ENCODE measurements around the gene SCN3A.

The SCN3A gene

GRCh38 chr2:165203689-165204559, at the start of gene SCN3A:
SCN3A (minus strand) TSS chr2:165204050; CDS start chr2:165176394, 27,656 bp downstream.
- H3K4me3 Mint-ChIP-seq, result no peak within 1 kb of the TSS

GRCh38 chr2:165253178-165253577, 49.3 kb upstream of the SCN3A start:
- peaks cover 2% of the 10 kb centered on the region for H3K27me3 Mint-ChIP-seq (ENCODE audit: low read depth)
- no peak overlapping the region for H3K4me3 Mint-ChIP-seq
- DNase-seq (ENCODE audit: low spot score), result no peak
- no peaks in the 10 kb centered on the region for H3K4me1 Mint-ChIP-seq (ENCODE audit: low read depth)
- no peaks in the 10 kb centered on the region for H3K9me3 Mint-ChIP-seq
- no peak overlapping the region for H3K27ac Mint-ChIP-seq
- H3K36me3 Mint-ChIP-seq (ENCODE audit: low read depth), result no peaks in the 10 kb centered on the region

More at GRCh38 chr2:165203689-165204559, at the start of gene SCN3A:
- no peaks in the 10 kb centered on the region for H3K36me3 Mint-ChIP-seq (ENCODE audit: low read depth)
- no peaks in the 10 kb centered on the region for H3K9me3 Mint-ChIP-seq
- H3K27me3 Mint-ChIP-seq (ENCODE audit: low read depth), result no peaks in the 10 kb centered on the region
- no peak within 1 kb of the TSS for H3K27ac Mint-ChIP-seq
- DNase-seq (ENCODE audit: low spot score), result no peak
- H3K4me1 Mint-ChIP-seq (ENCODE audit: low read depth), result no peaks in the 10 kb centered on the region

- Mint-ChIP-seq H3K27me3 (ENCODE audit: low read depth) (peaks cover 2% of the 10 kb centered on the region), H3K4me3 (no peak overlapping the region), H3K4me1 (ENCODE audit: low read depth) (no peaks in the 10 kb centered on the region), H3K9me3 (no peaks in the 10 kb centered on the region), H3K36me3 (ENCODE audit: low read depth) (no peaks in the 10 kb centered on the region), H3K27ac (no peak overlapping the region)
- no peak for DNase-seq (ENCODE audit: low spot score)
Observed at GRCh38 chr2:165251366-165251765, 47.5 kb upstream of the SCN3A start.

GRCh38 chr2:165248238-165248637, 44.4 kb upstream of the SCN3A start:
- H3K27ac Mint-ChIP-seq, result no peak overlapping the region
- H3K36me3 Mint-ChIP-seq (ENCODE audit: low read depth), result no peaks in the 10 kb centered on the region
- H3K4me3 Mint-ChIP-seq, result no peak overlapping the region
- no peaks in the 10 kb centered on the region for H3K4me1 Mint-ChIP-seq (ENCODE audit: low read depth)
- no peaks in the 10 kb centered on the region for H3K9me3 Mint-ChIP-seq
- peaks cover 2% of the 10 kb centered on the region for H3K27me3 Mint-ChIP-seq (ENCODE audit: low read depth)
- DNase-seq (ENCODE audit: low spot score), result no peak

GRCh38 chr2:165245081-165245793, 41.4 kb upstream of the SCN3A start:
- no peaks in the 10 kb centered on the region for H3K4me1 Mint-ChIP-seq (ENCODE audit: low read depth)

GRCh38 chr2:165240916-165241315, 37.1 kb upstream of the SCN3A start:
- DNase-seq (ENCODE audit: low spot score), result no peak
- Mint-ChIP-seq H3K27me3 (ENCODE audit: low read depth) (peaks cover 2% of the 10 kb centered on the region), H3K27ac (no peak overlapping the region), H3K4me1 (ENCODE audit: low read depth) (no peaks in the 10 kb centered on the region), H3K4me3 (no peak overlapping the region), H3K36me3 (ENCODE audit: low read depth) (no peaks in the 10 kb centered on the region), H3K9me3 (no peaks in the 10 kb centered on the region)

More at GRCh38 chr2:165245081-165245793, 41.4 kb upstream of the SCN3A start:
- Mint-ChIP-seq H3K27me3 (ENCODE audit: low read depth) (peaks cover 2% of the 10 kb centered on the region), H3K4me3 (no peak overlapping the region), H3K27ac (no peak overlapping the region), H3K9me3 (no peaks in the 10 kb centered on the region), H3K36me3 (ENCODE audit: low read depth) (no peaks in the 10 kb centered on the region)
- no peak for DNase-seq (ENCODE audit: low spot score)

GRCh38 chr2:165239856-165240515, 36.1 kb upstream of the SCN3A start:
- no peaks in the 10 kb centered on the region for H3K36me3 Mint-ChIP-seq (ENCODE audit: low read depth)
- H3K9me3 Mint-ChIP-seq, result no peaks in the 10 kb centered on the region
- H3K4me1 Mint-ChIP-seq (ENCODE audit: low read depth), result no peaks in the 10 kb centered on the region
- H3K27me3 Mint-ChIP-seq (ENCODE audit: low read depth), result peaks cover 2% of the 10 kb centered on the region
- no peak for DNase-seq (ENCODE audit: low spot score)
- H3K27ac Mint-ChIP-seq, result no peak overlapping the region
- no peak overlapping the region for H3K4me3 Mint-ChIP-seq

GRCh38 chr2:165239230-165239629, 35.4 kb upstream of the SCN3A start, which contains the start of gene SCN2A:
SCN2A (plus strand) TSS chr2:165239414; CDS start chr2:165295824, 56,410 bp downstream.
- H3K4me1 Mint-ChIP-seq (ENCODE audit: low read depth), result no peaks in the 10 kb centered on the region
- no peaks in the 10 kb centered on the region for H3K36me3 Mint-ChIP-seq (ENCODE audit: low read depth)
- H3K4me3 Mint-ChIP-seq, result no peak within 1 kb of the TSS
- no peak within 1 kb of the TSS for H3K27ac Mint-ChIP-seq
- H3K27me3 Mint-ChIP-seq (ENCODE audit: low read depth), result peaks cover 2% of the 10 kb centered on the region
- no peaks in the 10 kb centered on the region for H3K9me3 Mint-ChIP-seq
- no peak for DNase-seq (ENCODE audit: low spot score)

- no peak overlapping the region for H3K27ac Mint-ChIP-seq
- no peaks in the 10 kb centered on the region for H3K4me1 Mint-ChIP-seq (ENCODE audit: low read depth)
- DNase-seq (ENCODE audit: low spot score), result no peak
- no peaks in the 10 kb centered on the region for H3K9me3 Mint-ChIP-seq
- H3K4me3 Mint-ChIP-seq, result no peak overlapping the region
- no peaks in the 10 kb centered on the region for H3K36me3 Mint-ChIP-seq (ENCODE audit: low read depth)
- H3K27me3 Mint-ChIP-seq (ENCODE audit: low read depth), result peaks cover 2% of the 10 kb centered on the region
Observed at GRCh38 chr2:165238295-165238694, 34.4 kb upstream of the SCN3A start.

- H3K27me3 Mint-ChIP-seq (ENCODE audit: low read depth), result no peaks in the 10 kb centered on the region
- H3K9me3 Mint-ChIP-seq, result no peaks in the 10 kb centered on the region
- no peaks in the 10 kb centered on the region for H3K4me1 Mint-ChIP-seq (ENCODE audit: low read depth)
- no peak overlapping the region for H3K4me3 Mint-ChIP-seq
- no peak for DNase-seq (ENCODE audit: low spot score)
- H3K27ac Mint-ChIP-seq, result no peak overlapping the region
- no peaks in the 10 kb centered on the region for H3K36me3 Mint-ChIP-seq (ENCODE audit: low read depth)
Observed at GRCh38 chr2:165237056-165237455, 33.2 kb upstream of the SCN3A start.

- Mint-ChIP-seq H3K4me3 (no peak overlapping the region), H3K27ac (no peak overlapping the region), H3K36me3 (ENCODE audit: low read depth) (no peaks in the 10 kb centered on the region), H3K4me1 (ENCODE audit: low read depth) (no peaks in the 10 kb centered on the region), H3K9me3 (no peaks in the 10 kb centered on the region), H3K27me3 (ENCODE audit: low read depth) (no peaks in the 10 kb centered on the region)
- DNase-seq (ENCODE audit: low spot score), result no peak
Observed at GRCh38 chr2:165227571-165227970, 23.7 kb upstream of the SCN3A start.

GRCh38 chr2:165224941-165225340, 21.1 kb upstream of the SCN3A start:
- DNase-seq (ENCODE audit: low spot score), result no peak
- Mint-ChIP-seq H3K4me3 (no peak overlapping the region), H3K27ac (no peak overlapping the region), H3K9me3 (no peaks in the 10 kb centered on the region), H3K36me3 (ENCODE audit: low read depth) (no peaks in the 10 kb centered on the region), H3K27me3 (ENCODE audit: low read depth) (no peaks in the 10 kb centered on the region), H3K4me1 (ENCODE audit: low read depth) (no peaks in the 10 kb centered on the region)

GRCh38 chr2:165219481-165219880, 15.6 kb upstream of the SCN3A start:
- H3K4me3 Mint-ChIP-seq, result no peak overlapping the region
- H3K9me3 Mint-ChIP-seq, result no peaks in the 10 kb centered on the region
- no peaks in the 10 kb centered on the region for H3K4me1 Mint-ChIP-seq (ENCODE audit: low read depth)

GRCh38 chr2:165214093-165214492, 10.2 kb upstream of the SCN3A start:
- no peaks in the 10 kb centered on the region for H3K36me3 Mint-ChIP-seq (ENCODE audit: low read depth)
- H3K4me1 Mint-ChIP-seq (ENCODE audit: low read depth), result no peaks in the 10 kb centered on the region
- H3K9me3 Mint-ChIP-seq, result no peaks in the 10 kb centered on the region
- no peak overlapping the region for H3K27ac Mint-ChIP-seq
- no peak for DNase-seq (ENCODE audit: low spot score)
- no peak overlapping the region for H3K4me3 Mint-ChIP-seq
- peaks cover 3% of the 10 kb centered on the region for H3K27me3 Mint-ChIP-seq (ENCODE audit: low read depth)

More at GRCh38 chr2:165219481-165219880, 15.6 kb upstream of the SCN3A start:
- no peak for DNase-seq (ENCODE audit: low spot score)
- Mint-ChIP-seq H3K27me3 (ENCODE audit: low read depth) (no peaks in the 10 kb centered on the region), H3K36me3 (ENCODE audit: low read depth) (no peaks in the 10 kb centered on the region), H3K27ac (no peak overlapping the region)

All from T-helper 2 cell treated with Interferon-gamma antibody and Interleukin-4, amounts not matched to agents 5 μg/mL and 100 μg/mL, for 36 hours (primary cell).